GM21825 (cell line): ENCODE data around the gene RNF150.
"Not testable (repeated sequence)": the region's sequence is repeated elsewhere in the genome, so short reads cannot be mapped to it uniquely, and the experiment has no call there.

Experiments
- ATAC-seq: cut with Tn5 transposase; IDR thresholded peaks from one replicate; pipeline ENCODE4 v1.9.1; 2021; ENCODE audit warnings: mild to moderate bottlenecking, moderate library complexity; ENCODE audit not compliant: unreplicated experiment

The RNF150 gene

GRCh38 chr4:141133146-141133998 is at the start of gene RNF150:
RNF150 (minus strand) TSS chr4:141133469.
- ATAC-seq: peak; percentile 63

- ATAC-seq: no peak
Measured at GRCh38 chr4:141180991-141181761, 47.9 kb upstream of the RNF150 start.

- no peak for ATAC-seq
Measured at GRCh38 chr4:141179474-141180373, 46.5 kb upstream of the RNF150 start.

- no peak for ATAC-seq
Measured at GRCh38 chr4:141177171-141177570, 43.9 kb upstream of the RNF150 start.

- ATAC-seq: no peak
Measured at GRCh38 chr4:141174457-141174856, 41.2 kb upstream of the RNF150 start.

- no peak for ATAC-seq
Measured at GRCh38 chr4:141170671-141171070, 37.4 kb upstream of the RNF150 start.

- ATAC-seq: no peak
Measured at GRCh38 chr4:141169391-141169790, 36.1 kb upstream of the RNF150 start.

GRCh38 chr4:141165001-141165400 is 31.7 kb upstream of the RNF150 start:
- ATAC-seq: not testable (repeated sequence)

GRCh38 chr4:141159027-141159426 is 25.8 kb upstream of the RNF150 start:
- ATAC-seq: no peak

GRCh38 chr4:141158219-141158618 is 24.9 kb upstream of the RNF150 start:
- no peak for ATAC-seq

GRCh38 chr4:141155586-141155985 is 22.3 kb upstream of the RNF150 start:
- ATAC-seq: no peak

GRCh38 chr4:141154725-141155124 is 21.5 kb upstream of the RNF150 start:
- no peak for ATAC-seq

GRCh38 chr4:141153751-141154510 is 20.7 kb upstream of the RNF150 start:
- no peak for ATAC-seq

GRCh38 chr4:141144207-141144606 is 10.9 kb upstream of the RNF150 start:
- no peak for ATAC-seq

GRCh38 chr4:141142423-141142822 is 9.2 kb upstream of the RNF150 start:
- no peak for ATAC-seq

- ATAC-seq: no peak
Measured at GRCh38 chr4:141140391-141141200, 7.3 kb upstream of the RNF150 start.

GRCh38 chr4:141133999-141134995 is 1.0 kb upstream of the RNF150 start:
- no peak for ATAC-seq

GRCh38 chr4:141132709-141133145 is 542 bp downstream of the RNF150 start:
- ATAC-seq: peak; percentile 22
